Measurements from ENCODE around the gene TCERG1L.

- TF ChIP-seq POLR2AphosphoS5 (IDR thresholded peaks at IDR 0.05), result no peak
- no peak for TF ChIP-seq CTCF (IDR thresholded peaks at IDR 0.05)
Observed at GRCh38 chr10:131219584-131219886, 92.0 kb downstream of the TCERG1L start.

Data from stomach (tissue), 4 donors.